ENCODE measurements around the gene PRR23E.

Gene PRR23E

DNA sequence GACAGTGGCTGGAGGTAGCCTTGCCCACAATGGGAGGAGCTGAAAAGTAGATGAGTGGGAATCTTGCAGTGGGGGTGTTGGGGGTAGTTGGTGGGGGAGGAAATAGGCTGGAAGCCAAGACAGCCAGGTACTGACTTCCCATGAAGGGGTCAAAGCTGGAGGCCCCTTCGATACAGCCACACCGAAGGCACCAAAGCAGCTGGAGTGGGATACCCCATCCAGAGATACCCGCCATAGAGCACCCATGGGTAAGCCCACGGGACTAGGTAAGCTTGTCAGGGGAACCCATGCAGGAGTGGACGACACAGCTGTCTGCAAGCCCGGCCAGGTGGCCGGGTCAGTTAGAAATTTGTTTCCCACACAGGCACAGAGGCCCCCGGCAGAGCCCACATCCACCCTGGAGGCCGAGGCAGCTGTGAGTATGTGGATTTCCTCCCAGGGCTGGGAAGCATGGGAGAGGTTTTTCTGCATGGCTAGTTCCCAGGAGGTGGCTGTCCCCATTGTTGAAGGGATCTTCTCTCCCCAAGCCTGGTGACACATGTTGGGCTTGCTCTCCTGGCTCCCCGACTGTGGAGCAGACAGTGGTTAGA lies 28.6 kb downstream of the PRR23E start:
- Histone ChIP-seq H3K9me3 (ENCODE audit: control insufficient read depth, low read length) (peaks cover 18% of the 10 kb centered on the region), H3K36me3 (ENCODE audit: control insufficient read depth, insufficient read depth, low read length, severe bottlenecking) (no peaks in the 10 kb centered on the region), H3K4me1 (ENCODE audit: control insufficient read depth, insufficient read depth, low read length) (peaks cover 5% of the 10 kb centered on the region), H3K27me3 (replicated peaks; ENCODE audit: control insufficient read depth, insufficient read depth, low read length) (peaks cover 34% of the 10 kb centered on the region), H3K9ac (ENCODE audit: low read length) (no peak overlapping the region), H3K4me3 (ENCODE audit: low read length) (no peak overlapping the region)
- DNase-seq (ENCODE audit: low read depth): no peak

DNA sequence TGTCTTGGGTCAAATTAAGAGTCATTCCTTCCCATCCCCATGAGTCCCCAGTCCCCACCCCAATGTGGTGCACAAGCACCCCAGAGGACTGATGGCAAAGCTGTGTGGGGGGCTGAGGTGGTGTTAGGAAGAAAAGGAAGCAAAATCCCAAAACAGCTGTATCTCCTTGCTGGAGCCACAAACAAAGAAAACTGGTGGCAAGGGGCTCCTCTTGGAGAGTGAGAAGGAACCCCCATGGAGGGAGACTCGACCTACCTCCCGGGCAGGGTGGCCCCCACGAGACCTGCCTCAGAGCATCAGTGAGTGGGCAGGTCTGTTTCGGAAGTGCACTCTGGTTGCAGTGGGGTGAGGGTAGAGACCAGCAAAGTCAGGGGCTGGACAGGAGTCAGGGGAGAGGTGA lies 29.2 kb downstream of the PRR23E start:
- H3K36me3 ChIP-seq (ENCODE audit: control insufficient read depth, insufficient read depth, low read length, severe bottlenecking): no peaks in the 10 kb centered on the region
- H3K4me1 ChIP-seq (ENCODE audit: control insufficient read depth, insufficient read depth, low read length): peaks cover 2% of the 10 kb centered on the region
- no peak overlapping the region for H3K4me3 ChIP-seq (ENCODE audit: low read length)
- H3K9me3 ChIP-seq (ENCODE audit: control insufficient read depth, low read length): peaks cover 19% of the 10 kb centered on the region
- DNase-seq (ENCODE audit: low read depth): no peak
- H3K27me3 ChIP-seq (replicated peaks; ENCODE audit: control insufficient read depth, insufficient read depth, low read length): peaks cover 34% of the 10 kb centered on the region
- no peak overlapping the region for H3K9ac ChIP-seq (ENCODE audit: low read length)

DNA sequence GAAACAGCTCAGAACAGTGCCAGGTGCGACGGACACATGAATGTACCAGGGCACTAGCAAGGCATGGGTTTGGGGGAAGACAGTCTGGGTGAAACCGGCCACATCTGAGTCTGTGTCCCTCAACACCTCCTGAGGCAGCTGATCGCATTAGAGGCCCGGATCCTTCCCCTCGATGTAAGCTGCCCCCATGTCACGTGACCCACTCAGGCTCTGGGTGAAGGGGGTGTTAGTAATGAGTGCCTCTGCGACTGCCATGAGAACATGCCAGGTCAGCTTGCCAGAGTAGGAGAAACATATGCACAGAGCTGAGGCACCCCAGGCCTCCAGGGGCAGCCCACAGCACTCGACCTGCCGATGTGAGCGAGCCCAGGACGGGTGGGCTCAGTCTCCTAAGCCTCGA lies 29.7 kb downstream of the PRR23E start:
- Histone ChIP-seq H3K27me3 (replicated peaks; ENCODE audit: control insufficient read depth, insufficient read depth, low read length) (peaks cover 34% of the 10 kb centered on the region), H3K36me3 (ENCODE audit: control insufficient read depth, insufficient read depth, low read length, severe bottlenecking) (no peaks in the 10 kb centered on the region), H3K9me3 (ENCODE audit: control insufficient read depth, low read length) (peaks cover 19% of the 10 kb centered on the region), H3K4me3 (ENCODE audit: low read length) (no peak overlapping the region), H3K9ac (ENCODE audit: low read length) (no peak overlapping the region), H3K4me1 (ENCODE audit: control insufficient read depth, insufficient read depth, low read length) (no peaks in the 10 kb centered on the region)
- no peak for DNase-seq (ENCODE audit: low read depth)

DNA sequence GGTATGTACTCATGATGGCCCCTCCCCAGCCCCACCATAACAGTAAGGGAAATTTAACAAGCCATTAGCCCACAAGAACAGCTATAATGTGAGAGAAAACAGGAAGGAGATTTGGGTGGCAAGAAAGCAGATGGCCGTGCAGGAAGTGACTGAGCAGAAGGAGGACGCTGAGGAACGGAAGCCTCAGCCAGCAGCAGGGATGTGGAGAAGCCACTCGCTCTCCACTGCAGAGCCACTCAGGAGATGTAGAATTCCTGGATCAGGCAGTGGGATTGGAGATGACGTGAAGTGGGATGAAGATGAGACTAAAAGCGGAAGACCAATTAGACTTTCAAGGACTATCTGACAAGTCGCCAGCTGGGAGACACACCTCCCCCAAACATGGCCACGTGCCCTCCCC lies 31.2 kb downstream of the PRR23E start:
- peaks cover 38% of the 10 kb centered on the region for H3K27me3 ChIP-seq (replicated peaks; ENCODE audit: control insufficient read depth, insufficient read depth, low read length)
- no peak for DNase-seq (ENCODE audit: low read depth)
- H3K4me1 ChIP-seq (ENCODE audit: control insufficient read depth, insufficient read depth, low read length): no peaks in the 10 kb centered on the region
- peaks cover 23% of the 10 kb centered on the region for H3K9me3 ChIP-seq (ENCODE audit: control insufficient read depth, low read length)
- no peak overlapping the region for H3K9ac ChIP-seq (ENCODE audit: low read length)
- no peaks in the 10 kb centered on the region for H3K36me3 ChIP-seq (ENCODE audit: control insufficient read depth, insufficient read depth, low read length, severe bottlenecking)
- H3K4me3 ChIP-seq (ENCODE audit: low read length): no peak overlapping the region

DNA sequence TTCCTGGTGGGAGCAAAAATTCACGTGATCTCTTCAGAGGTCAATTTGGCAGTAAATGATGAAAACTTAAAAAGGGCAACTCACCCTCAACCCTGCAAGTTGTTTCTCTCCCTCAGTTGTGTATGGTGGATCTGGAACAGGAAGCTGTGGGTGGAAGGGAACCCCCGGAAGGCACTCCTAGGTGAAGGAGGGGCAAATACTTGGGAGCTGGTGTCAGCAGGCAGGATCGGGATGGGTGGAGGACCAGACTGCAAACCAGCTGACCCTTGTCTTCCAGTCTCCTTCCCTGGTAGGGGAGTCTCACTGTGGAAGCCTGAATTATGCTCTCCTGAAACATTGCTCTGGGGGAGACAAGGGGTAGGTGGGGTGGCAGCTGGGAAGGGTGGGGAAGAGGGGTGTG lies 33.5 kb downstream of the PRR23E start:
- Histone ChIP-seq H3K9ac (ENCODE audit: low read length) (no peak overlapping the region), H3K4me1 (ENCODE audit: control insufficient read depth, insufficient read depth, low read length) (no peaks in the 10 kb centered on the region), H3K36me3 (ENCODE audit: control insufficient read depth, insufficient read depth, low read length, severe bottlenecking) (no peaks in the 10 kb centered on the region), H3K4me3 (ENCODE audit: low read length) (no peak overlapping the region), H3K9me3 (ENCODE audit: control insufficient read depth, low read length) (peaks cover 33% of the 10 kb centered on the region), H3K27me3 (replicated peaks; ENCODE audit: control insufficient read depth, insufficient read depth, low read length) (peaks cover 36% of the 10 kb centered on the region)
- no peak for DNase-seq (ENCODE audit: low read depth)

DNA sequence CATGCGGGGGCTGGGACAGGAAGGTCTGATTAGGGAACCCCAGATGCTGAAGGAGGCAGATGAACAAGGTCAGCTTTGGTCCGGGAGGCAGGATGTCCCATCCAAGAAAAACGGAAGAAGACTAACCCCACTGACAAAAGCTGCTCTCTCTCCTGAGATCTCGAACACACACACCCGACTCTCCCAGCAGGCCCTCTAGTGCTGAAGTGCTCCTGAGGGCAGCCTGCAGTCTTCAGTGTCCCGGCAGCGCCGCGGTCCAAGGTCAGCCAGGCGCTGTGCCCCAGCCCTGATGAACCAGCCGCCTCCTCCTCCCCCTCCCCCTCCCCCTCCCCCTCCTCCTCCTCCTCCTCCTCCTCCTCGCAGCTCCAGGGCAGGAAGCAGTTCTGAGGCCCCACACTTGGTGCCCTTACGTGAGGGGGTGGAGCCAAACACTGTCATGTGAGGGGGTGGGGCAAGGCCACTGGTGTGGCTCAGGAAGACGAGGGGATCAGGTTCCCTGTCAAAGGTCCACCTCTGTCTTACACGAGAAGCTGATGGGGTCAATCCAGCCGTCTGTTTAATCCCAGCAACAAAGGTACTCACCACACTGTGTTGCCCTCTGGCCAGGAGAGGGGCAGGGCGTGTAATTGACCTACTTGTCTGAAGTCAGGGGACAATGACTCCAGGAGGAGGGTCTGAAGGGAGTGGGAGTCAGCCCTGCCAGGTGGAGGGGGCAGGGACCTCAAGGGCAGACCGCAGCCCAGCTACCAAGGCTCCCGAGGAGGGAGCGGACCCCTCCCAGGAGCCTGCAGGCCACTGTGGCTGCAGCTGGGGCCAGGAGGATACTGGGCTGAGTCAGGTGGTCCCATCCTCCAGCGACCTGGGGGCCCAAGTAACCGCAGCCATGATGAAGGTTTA lies 34.3 kb downstream of the PRR23E start:
- no peaks in the 10 kb centered on the region for H3K36me3 ChIP-seq (ENCODE audit: control insufficient read depth, insufficient read depth, low read length, severe bottlenecking)
- no peaks in the 10 kb centered on the region for H3K4me1 ChIP-seq (ENCODE audit: control insufficient read depth, insufficient read depth, low read length)
- no peak for DNase-seq (ENCODE audit: low read depth)
- no peak overlapping the region for H3K4me3 ChIP-seq (ENCODE audit: low read length)
- peaks cover 28% of the 10 kb centered on the region for H3K27me3 ChIP-seq (replicated peaks; ENCODE audit: control insufficient read depth, insufficient read depth, low read length)
- H3K9me3 ChIP-seq (ENCODE audit: control insufficient read depth, low read length): peaks cover 35% of the 10 kb centered on the region
- H3K9ac ChIP-seq (ENCODE audit: low read length): no peak overlapping the region

DNA sequence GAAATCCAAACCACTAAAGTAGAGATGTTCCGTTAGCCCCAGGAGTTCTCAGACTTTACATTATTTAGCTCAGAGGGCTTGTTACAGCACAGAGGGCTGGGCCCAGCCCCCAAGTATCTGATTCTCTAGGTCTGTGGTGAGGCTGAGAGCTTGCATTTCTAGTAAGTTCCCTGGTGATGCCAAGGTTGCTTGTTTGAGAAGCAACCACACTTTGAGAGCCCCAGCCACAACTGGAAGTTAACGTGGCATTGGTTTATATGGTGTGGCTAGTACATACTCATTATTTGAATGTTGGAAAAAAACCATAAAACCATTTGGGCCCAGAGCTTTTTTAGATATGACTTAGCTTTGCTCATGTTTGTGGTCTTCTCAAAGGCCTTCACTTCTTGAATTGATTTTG lies 35.9 kb downstream of the PRR23E start:
- Histone ChIP-seq H3K36me3 (ENCODE audit: control insufficient read depth, insufficient read depth, low read length, severe bottlenecking) (no peaks in the 10 kb centered on the region), H3K4me1 (ENCODE audit: control insufficient read depth, insufficient read depth, low read length) (no peaks in the 10 kb centered on the region), H3K9me3 (ENCODE audit: control insufficient read depth, low read length) (peaks cover 35% of the 10 kb centered on the region), H3K4me3 (ENCODE audit: low read length) (no peak overlapping the region), H3K9ac (ENCODE audit: low read length) (no peak overlapping the region), H3K27me3 (replicated peaks; ENCODE audit: control insufficient read depth, insufficient read depth, low read length) (peaks cover 17% of the 10 kb centered on the region)
- DNase-seq (ENCODE audit: low read depth): no peak

DNA sequence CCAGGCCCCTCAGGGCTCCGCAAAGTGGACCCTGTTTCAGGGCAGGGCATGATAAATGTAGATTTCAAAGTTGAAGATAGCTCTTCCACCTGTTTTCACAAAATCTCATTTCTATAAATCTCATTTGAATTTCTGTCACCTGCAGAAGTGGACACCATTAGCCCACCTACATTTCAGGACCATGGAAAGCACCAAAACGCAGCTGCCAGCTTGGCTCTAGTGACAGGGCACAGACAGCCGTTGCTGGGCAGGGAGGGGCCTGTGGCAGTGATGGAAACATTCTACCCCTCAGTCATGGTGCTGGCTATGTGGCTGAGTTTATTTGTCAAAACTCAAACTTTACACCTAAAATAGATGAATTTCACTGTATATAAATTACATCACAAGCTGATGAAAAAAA lies 40.4 kb downstream of the PRR23E start:
- H3K4me1 ChIP-seq (ENCODE audit: control insufficient read depth, insufficient read depth, low read length): no peaks in the 10 kb centered on the region
- H3K9me3 ChIP-seq (ENCODE audit: control insufficient read depth, low read length): peaks cover 16% of the 10 kb centered on the region
- peak; percentile 25 for DNase-seq (ENCODE audit: low read depth)
- no peaks in the 10 kb centered on the region for H3K36me3 ChIP-seq (ENCODE audit: control insufficient read depth, insufficient read depth, low read length, severe bottlenecking)
- H3K27me3 ChIP-seq (replicated peaks; ENCODE audit: control insufficient read depth, insufficient read depth, low read length): peaks cover 6% of the 10 kb centered on the region
- no peak overlapping the region for H3K4me3 ChIP-seq (ENCODE audit: low read length)
- H3K9ac ChIP-seq (ENCODE audit: low read length): no peak overlapping the region

DNA sequence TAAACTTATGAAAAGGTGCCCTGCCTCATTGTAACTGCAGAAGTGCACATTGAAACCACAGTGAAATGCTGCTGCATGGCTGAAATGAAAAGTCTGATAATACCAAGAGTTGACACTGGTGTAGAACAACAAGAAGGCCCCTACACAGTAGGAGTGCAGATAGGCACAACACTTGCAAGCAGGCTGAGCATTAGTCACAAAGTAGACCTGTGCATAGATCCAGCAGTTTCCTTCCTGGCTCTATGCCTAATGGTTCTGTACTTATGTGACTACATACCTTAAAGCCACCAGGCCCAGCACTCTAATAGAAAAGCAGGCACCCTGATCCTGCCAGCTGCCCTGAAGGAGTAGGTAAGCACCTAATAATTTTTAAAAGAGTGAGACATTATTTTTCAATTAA lies 41.8 kb downstream of the PRR23E start:
- DNase-seq (ENCODE audit: low read depth): no peak
- H3K4me3 ChIP-seq (ENCODE audit: low read length): no peak overlapping the region
- H3K36me3 ChIP-seq (ENCODE audit: control insufficient read depth, insufficient read depth, low read length, severe bottlenecking): no peaks in the 10 kb centered on the region
- no peak overlapping the region for H3K9ac ChIP-seq (ENCODE audit: low read length)
- H3K4me1 ChIP-seq (ENCODE audit: control insufficient read depth, insufficient read depth, low read length): no peaks in the 10 kb centered on the region
- peaks cover 12% of the 10 kb centered on the region for H3K9me3 ChIP-seq (ENCODE audit: control insufficient read depth, low read length)
- H3K27me3 ChIP-seq (replicated peaks; ENCODE audit: control insufficient read depth, insufficient read depth, low read length): peaks cover 9% of the 10 kb centered on the region

DNA sequence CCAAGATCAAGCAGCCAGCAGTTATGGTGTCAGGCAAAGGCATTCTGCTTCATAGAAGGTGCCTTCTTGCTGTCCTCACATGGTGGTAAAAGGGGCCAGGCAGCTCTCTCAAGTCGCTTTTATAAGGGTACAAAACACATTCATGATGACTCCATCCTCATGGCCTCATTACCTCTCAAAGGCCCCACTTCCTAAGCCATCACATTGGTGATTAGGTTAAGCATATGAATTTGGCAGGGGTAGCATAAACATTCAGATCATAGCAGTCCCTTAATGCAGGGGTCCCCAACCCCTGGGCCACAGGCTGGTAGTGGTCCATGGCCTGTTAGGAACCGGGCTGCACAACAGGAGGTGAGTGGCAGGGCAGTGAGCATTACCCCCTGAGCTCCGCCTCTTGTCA lies 42.8 kb downstream of the PRR23E start:
- Histone ChIP-seq H3K4me1 (ENCODE audit: control insufficient read depth, insufficient read depth, low read length) (no peaks in the 10 kb centered on the region), H3K4me3 (ENCODE audit: low read length) (no peak overlapping the region), H3K9ac (ENCODE audit: low read length) (no peak overlapping the region), H3K27me3 (replicated peaks; ENCODE audit: control insufficient read depth, insufficient read depth, low read length) (peaks cover 9% of the 10 kb centered on the region), H3K36me3 (ENCODE audit: control insufficient read depth, insufficient read depth, low read length, severe bottlenecking) (no peaks in the 10 kb centered on the region), H3K9me3 (ENCODE audit: control insufficient read depth, low read length) (peaks cover 9% of the 10 kb centered on the region)
- no peak for DNase-seq (ENCODE audit: low read depth)

DNA sequence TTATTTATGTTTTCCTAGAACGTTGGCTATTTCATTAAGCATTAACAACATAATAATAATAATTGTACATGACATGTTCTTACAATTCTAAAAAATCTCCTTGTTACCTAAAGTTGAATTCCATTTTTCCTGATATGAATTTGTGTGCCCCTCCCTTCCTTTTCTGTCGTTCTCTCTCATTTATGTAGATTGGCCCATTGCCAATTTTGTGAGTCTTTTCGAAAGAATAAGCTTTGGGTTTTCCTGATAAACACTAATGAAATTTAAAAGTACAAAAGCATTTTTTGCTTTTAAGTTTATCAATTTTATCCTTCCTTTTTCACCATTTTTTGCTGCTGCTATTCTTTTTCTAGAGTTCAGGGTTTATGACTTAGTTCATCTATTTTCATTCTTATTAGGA lies 44.9 kb downstream of the PRR23E start:
- Histone ChIP-seq H3K27me3 (replicated peaks; ENCODE audit: control insufficient read depth, insufficient read depth, low read length) (peaks cover 9% of the 10 kb centered on the region), H3K4me3 (ENCODE audit: low read length) (no peak overlapping the region), H3K9me3 (ENCODE audit: control insufficient read depth, low read length) (peaks cover 21% of the 10 kb centered on the region), H3K9ac (ENCODE audit: low read length) (no peak overlapping the region), H3K36me3 (ENCODE audit: control insufficient read depth, insufficient read depth, low read length, severe bottlenecking) (no peaks in the 10 kb centered on the region), H3K4me1 (ENCODE audit: control insufficient read depth, insufficient read depth, low read length) (no peaks in the 10 kb centered on the region)
- DNase-seq (ENCODE audit: low read depth): no peak

Measured in adipocyte (in vitro differentiated cells).